ENCODE measurements around the gene CLPSL1.

CLPSL1 gene

GRCh38 chr6:35737413-35738211 is 43.2 kb upstream of the CLPSL1 start:
- peak; percentile 67 to 74 for DNase-seq (ENCODE audit: low read depth in 1 of 2, low spot score in 1 of 2)
- Histone ChIP-seq H3K4me3 (replicated peaks; ENCODE audit: insufficient read depth, low read length) (no peak overlapping the region), H3K27me3 (ENCODE audit: insufficient read depth, poor library complexity, severe bottlenecking) (no peaks in the 10 kb centered on the region), H3K27ac (replicated peaks) (no peak overlapping the region)
- TF ChIP-seq POLR2AphosphoS5 (IDR thresholded peaks at IDR 0.05; ENCODE audit: low read depth) (no peak), CTCF (IDR thresholded peaks at IDR 0.05; ENCODE audit: insufficient read depth, low read length) (peak; percentile 74)

GRCh38 chr6:35739645-35740524 is 40.9 kb upstream of the CLPSL1 start:
- H3K27me3 ChIP-seq (ENCODE audit: insufficient read depth, poor library complexity, severe bottlenecking): no peaks in the 10 kb centered on the region
- H3K27ac ChIP-seq (replicated peaks): no peak overlapping the region
- TF ChIP-seq GABPA (IDR thresholded peaks at IDR 0.05; ENCODE audit: low read depth): no peak
- TF ChIP-seq POLR2AphosphoS5 (IDR thresholded peaks at IDR 0.05; ENCODE audit: low read depth): no peak
- no peak for TF ChIP-seq REST (IDR thresholded peaks at IDR 0.05; ENCODE audit: insufficient replicate concordance, low read depth)
- no peak for TF ChIP-seq CTCF (IDR thresholded peaks at IDR 0.05; ENCODE audit: insufficient read depth, low read length)
- TF ChIP-seq SPI1 (IDR thresholded peaks at IDR 0.05; ENCODE audit: borderline replicate concordance, low read depth): no peak
- no peak for DNase-seq (ENCODE audit: low read depth in 1 of 2, low spot score in 1 of 2)
- no peak overlapping the region for H3K4me3 ChIP-seq (replicated peaks; ENCODE audit: insufficient read depth, low read length)

- Histone ChIP-seq H3K27ac (replicated peaks) (no peak overlapping the region), H3K27me3 (ENCODE audit: insufficient read depth, poor library complexity, severe bottlenecking) (no peaks in the 10 kb centered on the region), H3K4me3 (replicated peaks; ENCODE audit: insufficient read depth, low read length) (no peak overlapping the region)
- TF ChIP-seq CTCF (IDR thresholded peaks at IDR 0.05; ENCODE audit: insufficient read depth, low read length) (no peak), GABPA (IDR thresholded peaks at IDR 0.05; ENCODE audit: low read depth) (no peak), SPI1 (IDR thresholded peaks at IDR 0.05; ENCODE audit: borderline replicate concordance, low read depth) (no peak), REST (IDR thresholded peaks at IDR 0.05; ENCODE audit: insufficient replicate concordance, low read depth) (no peak), POLR2AphosphoS5 (IDR thresholded peaks at IDR 0.05; ENCODE audit: low read depth) (no peak)
- DNase-seq (ENCODE audit: low read depth in 1 of 2, low spot score in 1 of 2): no peak
Observed at GRCh38 chr6:35742842-35743241, 38.0 kb upstream of the CLPSL1 start.
